SK-N-SH (cell line): ENCODE data around the gene GLOD5.

ENCODE experiments used
- EZH2phosphoT487 ChIP-seq: fragments of 200-600 bp; sonication (generic); IDR thresholded peaks from 2 replicates; pipeline ENCODE4 v1.6.1; 2017; ENCODE audit warnings: low read depth, mixed run types, mild to moderate bottlenecking, antibody characterized with exemption, moderate library complexity, borderline replicate concordance
- NRF1 ChIP-seq: IDR thresholded peaks from 2 replicates; pipeline ENCODE4 v1.6.1; 2012; ENCODE audit warnings: low read depth, mild to moderate bottlenecking, low read length
- POLR2AphosphoS5 ChIP-seq: IDR thresholded peaks from 2 replicates; pipeline ENCODE4 v1.6.1; 2012; ENCODE audit warnings: low read depth, low read length
- RAD21 ChIP-seq: IDR thresholded peaks from 2 replicates; pipeline ENCODE4 v1.6.1; 2012; ENCODE audit warnings: mild to moderate bottlenecking, low read length
- RCOR1 ChIP-seq: fragments of 150-350 bp; IDR thresholded peaks from 2 replicates; pipeline ENCODE4 v1.6.1; 2017; ENCODE audit warnings: antibody characterized with exemption, low read length
- SMC3 ChIP-seq: IDR thresholded peaks from 2 replicates; pipeline ENCODE4 v1.6.1; 2012; ENCODE audit warnings: low read depth, low read length, improper control_type of control experiment
- TAF1 ChIP-seq: IDR thresholded peaks from 2 replicates; pipeline ENCODE4 v1.6.1; 2012; ENCODE audit warnings: low read depth, mild to moderate bottlenecking, low read length, moderate library complexity, borderline replicate concordance
- TF ChIP-seq, protein P1 (sequence below): IDR thresholded peaks from 2 replicates; pipeline ENCODE4 v1.6.1; 2012; ENCODE audit warnings: mild to moderate bottlenecking, low read depth, low read length, moderate library complexity
- TF ChIP-seq, protein P2 (sequence below): fragments of 150-350 bp; IDR thresholded peaks from 2 replicates; pipeline ENCODE4 v1.6.1; 2016; ENCODE audit warnings: mild to moderate bottlenecking, low read depth, low read length
- TF ChIP-seq, protein P3 (sequence below): fragments of 200-600 bp; sonication (generic); IDR thresholded peaks from 2 replicates; pipeline ENCODE4 v1.6.1; 2017; ENCODE audit warnings: antibody characterized with exemption, mild to moderate bottlenecking, moderate library complexity
- TF ChIP-seq, protein P4 (sequence below): fragments of 150-350 bp; IDR thresholded peaks from 2 replicates; pipeline ENCODE4 v1.6.1; 2017; ENCODE audit warnings: antibody characterized with exemption, low read length, low read depth, borderline replicate concordance

DNA sequence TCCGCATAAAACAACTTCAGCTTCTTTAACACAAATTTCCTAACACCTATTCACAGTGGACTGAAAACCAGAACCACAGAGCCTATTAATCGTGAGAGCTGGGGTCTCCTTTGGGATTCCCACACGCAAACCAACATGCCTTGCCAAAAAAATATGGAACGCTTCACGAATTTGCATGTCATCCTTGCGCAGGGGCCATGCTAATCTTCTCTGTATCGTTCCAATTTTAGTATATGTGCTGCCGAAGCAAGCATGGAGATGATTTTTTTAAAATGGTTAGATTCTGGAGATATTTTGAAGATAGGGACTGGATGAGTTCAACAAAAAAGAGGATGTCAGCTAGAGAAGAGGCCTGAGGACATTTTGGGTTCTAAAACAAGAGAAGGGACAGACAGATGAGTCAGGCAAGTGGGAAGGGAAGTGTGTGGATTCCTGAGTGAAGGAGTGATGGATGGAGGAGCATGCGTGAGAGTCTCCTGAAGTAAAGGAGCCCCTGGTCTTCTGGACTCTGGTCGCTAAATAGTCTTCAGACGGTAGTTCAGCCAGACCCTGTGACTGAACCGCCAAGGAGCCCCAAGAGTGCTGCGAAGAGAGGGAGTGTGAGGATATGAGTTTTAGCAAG, 15.4 kb downstream of the GLOD5 start:
- TF ChIP-seq, protein P1, sequence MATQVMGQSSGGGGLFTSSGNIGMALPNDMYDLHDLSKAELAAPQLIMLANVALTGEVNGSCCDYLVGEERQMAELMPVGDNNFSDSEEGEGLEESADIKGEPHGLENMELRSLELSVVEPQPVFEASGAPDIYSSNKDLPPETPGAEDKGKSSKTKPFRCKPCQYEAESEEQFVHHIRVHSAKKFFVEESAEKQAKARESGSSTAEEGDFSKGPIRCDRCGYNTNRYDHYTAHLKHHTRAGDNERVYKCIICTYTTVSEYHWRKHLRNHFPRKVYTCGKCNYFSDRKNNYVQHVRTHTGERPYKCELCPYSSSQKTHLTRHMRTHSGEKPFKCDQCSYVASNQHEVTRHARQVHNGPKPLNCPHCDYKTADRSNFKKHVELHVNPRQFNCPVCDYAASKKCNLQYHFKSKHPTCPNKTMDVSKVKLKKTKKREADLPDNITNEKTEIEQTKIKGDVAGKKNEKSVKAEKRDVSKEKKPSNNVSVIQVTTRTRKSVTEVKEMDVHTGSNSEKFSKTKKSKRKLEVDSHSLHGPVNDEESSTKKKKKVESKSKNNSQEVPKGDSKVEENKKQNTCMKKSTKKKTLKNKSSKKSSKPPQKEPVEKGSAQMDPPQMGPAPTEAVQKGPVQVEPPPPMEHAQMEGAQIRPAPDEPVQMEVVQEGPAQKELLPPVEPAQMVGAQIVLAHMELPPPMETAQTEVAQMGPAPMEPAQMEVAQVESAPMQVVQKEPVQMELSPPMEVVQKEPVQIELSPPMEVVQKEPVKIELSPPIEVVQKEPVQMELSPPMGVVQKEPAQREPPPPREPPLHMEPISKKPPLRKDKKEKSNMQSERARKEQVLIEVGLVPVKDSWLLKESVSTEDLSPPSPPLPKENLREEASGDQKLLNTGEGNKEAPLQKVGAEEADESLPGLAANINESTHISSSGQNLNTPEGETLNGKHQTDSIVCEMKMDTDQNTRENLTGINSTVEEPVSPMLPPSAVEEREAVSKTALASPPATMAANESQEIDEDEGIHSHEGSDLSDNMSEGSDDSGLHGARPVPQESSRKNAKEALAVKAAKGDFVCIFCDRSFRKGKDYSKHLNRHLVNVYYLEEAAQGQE, result no peak
- TF ChIP-seq SMC3 (no peak), POLR2AphosphoS5 (no peak), RAD21 (no peak), RCOR1 (no peak), TAF1 (no peak), EZH2phosphoT487 (no peak), NRF1 (no peak)
- TF ChIP-seq, protein P2, sequence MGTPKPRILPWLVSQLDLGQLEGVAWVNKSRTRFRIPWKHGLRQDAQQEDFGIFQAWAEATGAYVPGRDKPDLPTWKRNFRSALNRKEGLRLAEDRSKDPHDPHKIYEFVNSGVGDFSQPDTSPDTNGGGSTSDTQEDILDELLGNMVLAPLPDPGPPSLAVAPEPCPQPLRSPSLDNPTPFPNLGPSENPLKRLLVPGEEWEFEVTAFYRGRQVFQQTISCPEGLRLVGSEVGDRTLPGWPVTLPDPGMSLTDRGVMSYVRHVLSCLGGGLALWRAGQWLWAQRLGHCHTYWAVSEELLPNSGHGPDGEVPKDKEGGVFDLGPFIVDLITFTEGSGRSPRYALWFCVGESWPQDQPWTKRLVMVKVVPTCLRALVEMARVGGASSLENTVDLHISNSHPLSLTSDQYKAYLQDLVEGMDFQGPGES, result no peak
- TF ChIP-seq, protein P3, sequence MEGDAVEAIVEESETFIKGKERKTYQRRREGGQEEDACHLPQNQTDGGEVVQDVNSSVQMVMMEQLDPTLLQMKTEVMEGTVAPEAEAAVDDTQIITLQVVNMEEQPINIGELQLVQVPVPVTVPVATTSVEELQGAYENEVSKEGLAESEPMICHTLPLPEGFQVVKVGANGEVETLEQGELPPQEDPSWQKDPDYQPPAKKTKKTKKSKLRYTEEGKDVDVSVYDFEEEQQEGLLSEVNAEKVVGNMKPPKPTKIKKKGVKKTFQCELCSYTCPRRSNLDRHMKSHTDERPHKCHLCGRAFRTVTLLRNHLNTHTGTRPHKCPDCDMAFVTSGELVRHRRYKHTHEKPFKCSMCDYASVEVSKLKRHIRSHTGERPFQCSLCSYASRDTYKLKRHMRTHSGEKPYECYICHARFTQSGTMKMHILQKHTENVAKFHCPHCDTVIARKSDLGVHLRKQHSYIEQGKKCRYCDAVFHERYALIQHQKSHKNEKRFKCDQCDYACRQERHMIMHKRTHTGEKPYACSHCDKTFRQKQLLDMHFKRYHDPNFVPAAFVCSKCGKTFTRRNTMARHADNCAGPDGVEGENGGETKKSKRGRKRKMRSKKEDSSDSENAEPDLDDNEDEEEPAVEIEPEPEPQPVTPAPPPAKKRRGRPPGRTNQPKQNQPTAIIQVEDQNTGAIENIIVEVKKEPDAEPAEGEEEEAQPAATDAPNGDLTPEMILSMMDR, result no peak
- TF ChIP-seq, protein P4, sequence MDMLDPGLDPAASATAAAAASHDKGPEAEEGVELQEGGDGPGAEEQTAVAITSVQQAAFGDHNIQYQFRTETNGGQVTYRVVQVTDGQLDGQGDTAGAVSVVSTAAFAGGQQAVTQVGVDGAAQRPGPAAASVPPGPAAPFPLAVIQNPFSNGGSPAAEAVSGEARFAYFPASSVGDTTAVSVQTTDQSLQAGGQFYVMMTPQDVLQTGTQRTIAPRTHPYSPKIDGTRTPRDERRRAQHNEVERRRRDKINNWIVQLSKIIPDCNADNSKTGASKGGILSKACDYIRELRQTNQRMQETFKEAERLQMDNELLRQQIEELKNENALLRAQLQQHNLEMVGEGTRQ, result no peak
